Thoracic aorta (tissue), 2 donors: Measurements from ENCODE around the gene EPHB3. TPM values are rescaled to one million over a fixed set of nuclear protein-coding genes. Genes with fewer than 3 reads are reported as not detected.
A peak's percentile ranks its signal among the peaks of the same experiment; 100 is the strongest.

Experiments
- ATAC-seq: fragments of 150-250 bp; one replicate; pipeline ENCODE4 v1.8.0; 2017; ENCODE audit warnings: low read depth; ENCODE audit not compliant: insufficient number of reproducible peaks, low FRiP score
- DNase-seq: peaks from one replicate; pipeline ENCODE4 v3.0.0-alpha.2; 2020; ENCODE audit warnings: low spot score
- H3K27ac ChIP-seq, 2 donors: fragments of 200-600 bp; sonication (generic); 1 replicate in 1 of 2; 2 replicates in 1 of 2; pipeline ENCODE4 v1.5.1; 2016; ENCODE audit warnings: mild to moderate bottlenecking in 2 of 2, moderate library complexity in 2 of 2
- H3K27me3 ChIP-seq: fragments of 200-600 bp; sonication (generic); replicated peaks from 2 replicates; pipeline ENCODE4 v1.6.0; 2016; ENCODE audit warnings: mild to moderate bottlenecking; ENCODE audit not compliant: insufficient read depth
- H3K36me3 ChIP-seq: fragments of 200-600 bp; sonication (generic); one replicate; pipeline ENCODE4 v1.5.1; 2016
- H3K4me1 ChIP-seq, 2 donors: fragments of 200-600 bp; sonication (generic); 1 replicate in 1 of 2; 2 replicates in 1 of 2; pipeline versions ENCODE4 v1.5.1 to v1.6.0; 2016; ENCODE audit warnings: low read depth in 2 of 2, mild to moderate bottlenecking in 1 of 2; ENCODE audit not compliant: control insufficient read depth in 1 of 2
- H3K4me3 ChIP-seq: fragments of 200-600 bp; sonication (generic); 2 replicates; pipeline ENCODE4 v1.5.1; 2016; ENCODE audit warnings: mild to moderate bottlenecking
- H3K9me3 ChIP-seq: fragments of 200-600 bp; sonication (generic); 2 replicates; pipeline ENCODE4 v1.5.1; 2016
- total RNA-seq, 2 donors: library from RNA; depleted of rRNA; stranded (reverse); fragments of >200 nt; gene quantifications; one replicate each; pipeline versions ENCODE4 v1.1.0 to v1.2.3, GENCODE V29; 2016
- TF ChIP-seq, protein P1 (sequence below): fragments of 200-600 bp; sonication (generic); IDR thresholded peaks from one replicate; pipeline ENCODE4 v1.5.1; 2019; ENCODE audit warnings: antibody characterized with exemption

Gene EPHB3
- total RNA-seq, 2 donors from 2014 or later: 2.8 to 5.0 TPM

DNA sequence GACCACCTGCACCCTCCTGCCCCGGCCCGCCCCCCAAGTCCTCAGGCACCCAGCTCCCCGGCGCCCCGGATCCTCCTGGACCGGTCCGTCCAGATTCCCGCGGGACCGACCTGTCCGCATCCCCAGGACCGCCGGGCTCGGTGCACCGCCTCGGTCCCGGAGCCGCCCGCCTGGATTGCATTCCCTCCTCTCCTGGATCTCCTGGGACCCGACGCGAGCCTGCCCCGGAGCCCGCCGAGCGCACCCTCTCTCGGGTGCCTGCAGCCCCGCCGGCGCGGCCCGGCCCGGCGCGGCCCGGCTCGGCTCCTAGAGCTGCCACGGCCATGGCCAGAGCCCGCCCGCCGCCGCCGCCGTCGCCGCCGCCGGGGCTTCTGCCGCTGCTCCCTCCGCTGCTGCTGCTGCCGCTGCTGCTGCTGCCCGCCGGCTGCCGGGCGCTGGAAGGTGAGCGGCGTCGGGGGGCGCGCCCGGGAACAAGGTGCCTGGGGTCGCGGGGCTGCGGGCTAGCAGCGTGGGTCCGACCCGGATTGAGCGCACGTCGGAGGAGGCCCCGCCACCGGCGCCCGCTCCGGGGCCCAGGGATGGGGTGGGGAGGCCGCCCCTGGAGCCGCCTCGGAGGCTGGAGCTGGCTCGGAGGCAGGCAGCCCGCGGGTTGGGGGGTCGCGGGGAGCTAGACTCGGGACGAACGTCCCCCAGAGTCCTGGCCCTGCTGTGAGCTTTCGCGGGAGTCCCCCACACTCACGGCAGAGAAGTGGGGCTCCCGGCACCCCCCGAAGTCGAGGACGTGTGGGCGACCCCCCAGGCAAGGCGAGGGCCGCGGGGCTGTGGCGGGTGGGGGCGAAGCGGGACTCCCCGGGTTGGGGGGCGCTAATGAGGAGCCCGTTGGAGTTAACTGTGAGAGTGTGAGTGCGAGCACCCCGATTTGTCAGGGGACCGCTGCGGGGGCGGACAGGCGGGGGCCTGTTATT, 610 bp downstream of the EPHB3 start:
- Histone ChIP-seq H3K9me3 (no peaks in the 10 kb centered on the region), H3K27me3 (no peaks in the 10 kb centered on the region), H3K27ac (peak overlapping the region; percentile 31 to 67), H3K4me1 (peaks cover 12 to 39% of the 10 kb centered on the region in 2 donors), H3K4me3 (peak overlapping the region; percentile 81), H3K36me3 (no peaks in the 10 kb centered on the region)
- DNase-seq (no peak), ATAC-seq (no peak)
- TF ChIP-seq, protein P1, sequence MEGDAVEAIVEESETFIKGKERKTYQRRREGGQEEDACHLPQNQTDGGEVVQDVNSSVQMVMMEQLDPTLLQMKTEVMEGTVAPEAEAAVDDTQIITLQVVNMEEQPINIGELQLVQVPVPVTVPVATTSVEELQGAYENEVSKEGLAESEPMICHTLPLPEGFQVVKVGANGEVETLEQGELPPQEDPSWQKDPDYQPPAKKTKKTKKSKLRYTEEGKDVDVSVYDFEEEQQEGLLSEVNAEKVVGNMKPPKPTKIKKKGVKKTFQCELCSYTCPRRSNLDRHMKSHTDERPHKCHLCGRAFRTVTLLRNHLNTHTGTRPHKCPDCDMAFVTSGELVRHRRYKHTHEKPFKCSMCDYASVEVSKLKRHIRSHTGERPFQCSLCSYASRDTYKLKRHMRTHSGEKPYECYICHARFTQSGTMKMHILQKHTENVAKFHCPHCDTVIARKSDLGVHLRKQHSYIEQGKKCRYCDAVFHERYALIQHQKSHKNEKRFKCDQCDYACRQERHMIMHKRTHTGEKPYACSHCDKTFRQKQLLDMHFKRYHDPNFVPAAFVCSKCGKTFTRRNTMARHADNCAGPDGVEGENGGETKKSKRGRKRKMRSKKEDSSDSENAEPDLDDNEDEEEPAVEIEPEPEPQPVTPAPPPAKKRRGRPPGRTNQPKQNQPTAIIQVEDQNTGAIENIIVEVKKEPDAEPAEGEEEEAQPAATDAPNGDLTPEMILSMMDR: no peak

DNA sequence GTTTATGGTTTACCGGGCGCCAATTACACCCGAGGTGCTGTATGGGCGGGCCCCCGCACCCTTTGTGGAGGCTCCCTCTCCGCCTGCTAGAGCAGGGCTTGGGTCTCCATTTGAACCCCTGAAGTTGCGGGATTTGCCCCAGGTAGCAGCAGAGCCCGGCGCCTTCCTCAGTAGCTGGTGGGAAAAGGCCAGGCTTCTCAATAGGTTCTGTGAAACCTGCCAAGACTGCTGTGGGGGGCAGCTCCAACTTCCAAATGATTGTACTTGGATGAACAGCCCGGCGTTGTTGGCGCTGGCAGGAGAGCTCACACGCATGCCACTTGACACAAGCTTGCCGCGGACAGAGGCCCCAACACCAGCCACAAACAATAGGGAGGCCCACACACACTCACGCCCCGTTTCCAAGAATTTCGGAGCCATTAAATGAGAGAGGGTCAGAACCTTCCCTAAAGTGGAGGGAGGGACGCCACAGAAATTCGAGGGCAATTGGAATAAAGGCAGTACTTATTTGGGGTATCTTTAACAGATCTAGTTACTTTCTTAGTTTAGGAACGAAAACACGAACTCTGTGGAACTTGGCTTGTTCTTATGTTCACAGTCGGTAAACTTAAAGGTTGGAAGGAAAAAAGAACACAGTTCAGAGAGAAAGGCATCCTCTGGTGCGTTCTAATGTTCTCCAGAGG, 1.4 kb downstream of the EPHB3 start:
- Histone ChIP-seq H3K27ac (peak overlapping the region; percentile 31 to 67), H3K9me3 (no peaks in the 10 kb centered on the region), H3K4me1 (peaks cover 12 to 40% of the 10 kb centered on the region in 2 donors), H3K4me3 (peak overlapping the region; percentile 81), H3K36me3 (no peaks in the 10 kb centered on the region), H3K27me3 (no peaks in the 10 kb centered on the region)
- TF ChIP-seq, protein P1: no peak
- no peak for DNase-seq
- no peak for ATAC-seq

DNA sequence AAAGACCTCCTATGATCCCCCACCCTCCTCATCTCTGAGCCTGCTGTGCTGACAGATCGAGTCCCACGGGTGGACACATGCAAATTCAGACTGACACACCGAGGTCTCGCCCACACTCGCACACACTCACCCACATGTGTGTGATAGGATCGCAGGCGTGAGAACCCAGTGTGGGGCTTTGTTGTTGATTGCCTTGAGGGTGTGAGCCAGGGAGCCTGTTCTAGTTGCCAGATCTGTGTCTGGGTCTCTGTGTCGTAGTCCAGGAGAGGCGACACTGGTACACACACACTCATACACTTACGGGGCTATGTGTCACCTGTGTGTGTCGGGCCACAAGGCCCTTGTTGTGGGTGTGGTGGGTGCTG, 2.0 kb downstream of the EPHB3 start:
- Histone ChIP-seq H3K27me3 (no peaks in the 10 kb centered on the region), H3K4me1 (peaks cover 12 to 45% of the 10 kb centered on the region in 2 donors), H3K36me3 (no peaks in the 10 kb centered on the region), H3K27ac (peak overlapping the region; percentile 31 to 67), H3K9me3 (no peaks in the 10 kb centered on the region), H3K4me3 (no peak overlapping the region)
- no peak for ATAC-seq
- TF ChIP-seq, protein P1: no peak
- DNase-seq: no peak

DNA sequence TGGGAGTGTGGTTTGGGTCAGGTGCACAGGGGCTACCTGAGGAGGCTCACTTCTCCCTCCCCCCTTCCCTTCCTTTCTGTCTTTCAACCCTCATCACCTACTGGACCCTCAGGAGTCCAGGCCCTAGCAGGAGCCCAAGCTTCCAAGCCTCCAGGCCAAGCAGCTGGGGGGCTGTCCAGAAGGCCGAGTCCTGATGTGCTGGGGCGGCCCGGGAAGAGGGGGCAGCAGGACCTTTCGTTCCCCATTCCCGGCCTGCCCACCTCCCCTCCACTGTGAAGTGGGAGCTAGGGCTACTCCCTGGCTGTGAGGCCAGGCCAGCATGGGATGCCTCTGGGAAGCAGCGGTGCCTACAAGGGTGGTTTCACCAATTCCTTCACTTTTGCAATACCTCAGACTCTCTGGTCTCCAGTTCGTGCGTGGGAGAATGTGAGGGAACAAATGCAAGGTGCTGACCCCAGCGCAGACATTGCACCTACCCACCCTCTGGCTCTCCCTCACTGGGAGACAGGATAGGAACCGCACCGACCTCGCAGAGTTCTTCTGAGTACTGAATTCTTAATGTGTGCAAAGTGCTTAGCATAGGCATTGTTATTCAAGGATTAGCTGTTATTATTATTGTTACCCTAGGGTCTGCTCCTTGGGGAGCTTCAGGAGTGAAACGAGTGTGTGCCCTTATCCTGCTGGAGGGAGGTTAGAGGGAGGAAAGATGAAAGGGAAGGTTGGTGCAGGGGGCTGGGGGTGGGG, 2.5 kb downstream of the EPHB3 start:
- Histone ChIP-seq H3K27ac (peak overlapping the region; percentile 31 to 67), H3K4me1 (peaks cover 12 to 46% of the 10 kb centered on the region in 2 donors), H3K4me3 (no peak overlapping the region), H3K9me3 (no peaks in the 10 kb centered on the region), H3K36me3 (no peaks in the 10 kb centered on the region), H3K27me3 (no peaks in the 10 kb centered on the region)
- no peak for DNase-seq
- TF ChIP-seq, protein P1: no peak
- ATAC-seq: no peak
